RWPE2 (cell line): ENCODE results near the gene GPANK1.
A peak's percentile ranks its signal among the peaks of the same experiment; 100 is the strongest.

ENCODE experiments used
- ATAC-seq: fragments of 200-7000 bp; cut with Tn5 transposase; 3 replicates; pipeline ENCODE4 v1.9.1; 2021; ENCODE audit warnings: low read depth
- DNase-seq: peaks from one replicate; pipeline ENCODE4 v3.0.0-alpha.2; 2020; ENCODE audit warnings: low spot score
- H3K27ac ChIP-seq: fragments of 450-650 bp; 2 replicates; pipeline ENCODE4 v1.5.1; 2017; ENCODE audit warnings: mild to moderate bottlenecking; ENCODE audit not compliant: poor library complexity, severe bottlenecking
- H3K27me3 ChIP-seq: fragments of 250-450 bp; sonication (Bioruptor Pico); 2 replicates; pipeline ENCODE4 v1.5.1; 2021; ENCODE audit warnings: mild to moderate bottlenecking, moderate library complexity; ENCODE audit not compliant: insufficient read depth, poor library complexity, severe bottlenecking
- H3K36me3 ChIP-seq: fragments of 250-450 bp; sonication (Bioruptor Pico); 2 replicates; pipeline ENCODE4 v1.5.1; 2020; ENCODE audit warnings: low read depth, mild to moderate bottlenecking, moderate library complexity
- H3K4me1 ChIP-seq: fragments of 250-450 bp; sonication (Bioruptor Pico); 2 replicates; pipeline ENCODE4 v1.5.1; 2021; ENCODE audit warnings: mild to moderate bottlenecking, moderate library complexity; ENCODE audit not compliant: insufficient read depth, poor library complexity, severe bottlenecking
- H3K4me3 ChIP-seq: fragments of 250-450 bp; sonication (Bioruptor Pico); 2 replicates; pipeline ENCODE4 v1.5.1; 2021; ENCODE audit warnings: mild to moderate bottlenecking, moderate library complexity; ENCODE audit not compliant: severe bottlenecking
- H3K9me3 ChIP-seq: fragments of 250-450 bp; sonication (Bioruptor Pico); 2 replicates; pipeline ENCODE4 v1.5.1; 2021; ENCODE audit warnings: mild to moderate bottlenecking, moderate library complexity; ENCODE audit not compliant: severe bottlenecking
- CTCF ChIP-seq: fragments of 450-650 bp; IDR thresholded peaks from one replicate; pipeline ENCODE4 v1.5.1; 2017; ENCODE audit warnings: mild to moderate bottlenecking, moderate library complexity; ENCODE audit not compliant: poor library complexity, severe bottlenecking

The GPANK1 gene

GRCh38 chr6:31624070-31624469 is 40.7 kb downstream of the GPANK1 start:
- peaks cover 12% of the 10 kb centered on the region for H3K4me1 ChIP-seq
- ATAC-seq (no peak), DNase-seq (no peak)
- H3K4me3 ChIP-seq: no peak overlapping the region
- H3K27me3 ChIP-seq: no peaks in the 10 kb centered on the region
- TF ChIP-seq CTCF: no peak
- no peaks in the 10 kb centered on the region for H3K9me3 ChIP-seq
- peaks cover 78% of the 10 kb centered on the region for H3K36me3 ChIP-seq
- H3K27ac ChIP-seq: no peak overlapping the region

DNA sequence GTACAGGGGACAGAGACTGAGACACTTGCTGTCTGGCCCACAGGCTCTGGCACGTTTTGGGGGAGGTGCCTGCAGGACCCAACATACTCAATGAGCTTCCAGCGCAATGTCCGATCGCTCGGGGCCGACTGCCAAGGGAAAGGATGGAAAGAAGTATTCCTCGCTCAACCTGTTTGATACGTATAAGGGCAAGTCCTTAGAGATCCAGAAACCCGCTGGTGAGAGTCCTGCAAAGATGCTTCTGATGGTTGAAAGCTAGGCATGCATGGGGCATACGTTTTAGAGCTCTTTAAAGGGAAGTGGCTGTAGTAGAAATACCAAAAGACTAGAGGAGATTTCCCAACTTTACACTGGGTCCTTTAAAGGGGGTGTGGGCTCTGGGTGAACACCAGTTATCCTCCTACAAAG is 42.1 kb downstream of the GPANK1 start:
- TF ChIP-seq CTCF: no peak
- Histone ChIP-seq H3K4me1 (peaks cover 12% of the 10 kb centered on the region), H3K4me3 (peak overlapping the region; percentile 84), H3K36me3 (peaks cover 64% of the 10 kb centered on the region), H3K27me3 (no peaks in the 10 kb centered on the region), H3K27ac (peak overlapping the region; percentile 89), H3K9me3 (no peaks in the 10 kb centered on the region)
- DNase-seq (no peak), ATAC-seq (no peak)

- Histone ChIP-seq H3K9me3 (no peaks in the 10 kb centered on the region), H3K4me3 (peak overlapping the region; percentile 84), H3K36me3 (peaks cover 57% of the 10 kb centered on the region), H3K27me3 (no peaks in the 10 kb centered on the region), H3K4me1 (peaks cover 12% of the 10 kb centered on the region), H3K27ac (peak overlapping the region; percentile 89)
- no peak for DNase-seq
- ATAC-seq: no peak
- TF ChIP-seq CTCF: no peak
These were observed 42.8 kb downstream of the GPANK1 start for GRCh38 chr6:31621991-31622390.

DNA sequence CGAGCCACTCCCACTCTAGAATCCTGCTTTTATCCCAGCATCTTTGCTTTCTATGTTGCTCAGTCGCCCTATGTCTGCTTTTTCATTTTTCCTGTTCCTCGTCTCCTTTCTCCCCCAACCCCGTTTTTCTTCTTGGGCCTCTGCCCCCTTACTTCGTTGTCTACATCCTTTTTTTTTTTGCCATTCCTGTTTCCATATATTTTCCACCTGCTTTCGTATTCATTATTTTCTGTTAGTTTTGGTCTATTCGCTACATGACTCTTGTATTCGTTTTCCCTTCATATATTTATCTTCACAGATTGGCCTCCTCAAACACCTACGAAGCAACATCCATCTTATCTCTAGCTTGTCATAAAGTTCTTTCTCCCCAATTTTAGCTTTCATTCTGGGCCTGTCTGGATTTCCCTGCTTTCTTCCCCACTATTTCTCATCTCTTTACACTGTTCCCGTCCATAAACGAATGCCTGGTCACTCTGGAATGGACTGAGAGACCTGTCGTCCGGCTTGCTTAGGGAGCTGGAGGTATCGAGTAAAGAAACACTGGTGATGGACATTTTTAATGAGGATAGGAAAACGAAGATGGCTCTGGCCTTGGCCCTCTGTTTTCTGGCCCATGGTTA is 43.4 kb downstream of the GPANK1 start:
- Histone ChIP-seq H3K27me3 (no peaks in the 10 kb centered on the region), H3K4me3 (peak overlapping the region; percentile 84), H3K9me3 (no peaks in the 10 kb centered on the region), H3K4me1 (peaks cover 12% of the 10 kb centered on the region), H3K36me3 (peaks cover 51% of the 10 kb centered on the region), H3K27ac (peak overlapping the region; percentile 89)
- no peak for TF ChIP-seq CTCF
- ATAC-seq (no peak), DNase-seq (no peak)

DNA sequence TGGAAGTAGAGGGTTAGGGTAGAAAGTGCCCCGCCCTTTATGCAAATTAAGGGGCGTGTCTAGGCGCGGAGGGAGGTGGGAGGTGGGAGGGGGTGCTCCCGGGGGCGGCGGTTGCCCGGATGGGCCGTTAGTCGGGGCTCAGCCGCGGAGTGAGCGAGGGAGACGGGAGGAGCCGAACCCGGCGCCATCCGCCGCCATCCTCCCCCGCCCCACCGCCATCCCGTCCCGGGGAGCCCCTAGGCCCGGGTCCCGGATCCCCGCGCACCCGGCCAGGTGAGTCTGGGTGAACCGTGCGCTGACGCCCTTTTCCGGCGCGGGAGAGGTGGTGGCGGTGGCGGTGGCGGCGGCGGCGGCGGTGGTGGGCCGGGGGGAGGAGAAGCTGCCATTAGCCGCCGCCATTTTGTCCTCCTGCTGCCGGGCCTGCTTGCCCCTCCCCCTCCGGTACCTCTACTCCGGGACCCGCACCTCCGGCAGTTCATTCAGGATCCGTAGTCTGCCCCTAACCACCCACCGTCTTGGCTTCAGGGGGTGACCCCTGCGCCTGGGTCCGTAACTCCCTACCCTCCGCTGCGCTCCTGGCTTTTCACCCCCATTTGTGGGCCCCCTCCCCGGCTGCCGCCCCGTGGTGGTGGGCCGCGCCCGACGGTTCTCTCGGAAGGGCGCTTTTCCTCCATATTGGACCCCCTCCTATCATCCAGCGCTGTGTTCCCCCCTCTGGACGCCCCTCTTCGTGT is 44.0 kb downstream of the GPANK1 start, which contains the start of gene PRRC2A:
Gene PRRC2A (plus strand): TSS at position 130 of the 734 bp plus-strand sequence. CDS start 2,075 bp downstream, outside the sequence.
- DNase-seq: peak; percentile 93
- no peak for TF ChIP-seq CTCF

More for the DNA sequence above, 44.0 kb downstream of the GPANK1 start, which contains the start of gene PRRC2A:
- Histone ChIP-seq H3K9me3 (no peaks in the 10 kb centered on the region), H3K4me3 (peak within 1 kb of the TSS; percentile 84), H3K4me1 (peaks cover 12% of the 10 kb centered on the region), H3K27ac (peak within 1 kb of the TSS; percentile 89), H3K27me3 (no peaks in the 10 kb centered on the region), H3K36me3 (peaks cover 44% of the 10 kb centered on the region)
- ATAC-seq: peak; percentile 73
